Brain microvascular endothelial cell (primary cell): ENCODE data around the gene CERT1.
"Not testable (repeated sequence)": the region's sequence is repeated elsewhere in the genome, so short reads cannot be mapped to it uniquely, and the experiment has no call there.

Source experiments
- DNase-seq: peaks from one replicate; pipeline ENCODE4 v3.0.0-alpha.2; 2020
- H3K27ac ChIP-seq: fragments of 250-450 bp; sonication (Bioruptor Pico); 2 replicates; pipeline ENCODE4 v1.5.1; 2020; ENCODE audit warnings: mild to moderate bottlenecking, moderate library complexity
- H3K27me3 ChIP-seq: fragments of 250-450 bp; sonication (Bioruptor Pico); replicated peaks from 2 replicates; pipeline ENCODE4 v1.5.1; 2020; ENCODE audit warnings: mild to moderate bottlenecking
- H3K36me3 ChIP-seq: fragments of 250-450 bp; sonication (Bioruptor Pico); replicated peaks from 2 replicates; pipeline ENCODE4 v1.5.1; 2020; ENCODE audit warnings: mild to moderate bottlenecking
- H3K4me3 ChIP-seq: 2 replicates; pipeline ENCODE4 v1.5.1; 2011; ENCODE audit warnings: low read depth, mild to moderate bottlenecking, control low read depth, low read length, moderate library complexity
- CTCF ChIP-seq: IDR thresholded peaks from 2 replicates; pipeline ENCODE4 v1.5.1; 2011; ENCODE audit warnings: low read depth, mild to moderate bottlenecking, moderate library complexity, low read length, control low read depth, inconsistent platforms; ENCODE audit errors: missing control alignments
- in situ Hi-C: cut with HindIII; loops from 2 replicates; pipeline ENCODE4 v1.10.0; 2017; ENCODE audit warnings: low sequenced_read_pairs, low pct_ligation_motif_present

The CERT1 gene

GRCh38 chr5:75536694-75537360, 25.4 kb upstream of the CERT1 start:
- Histone ChIP-seq H3K27me3 (no peaks in the 10 kb centered on the region), H3K27ac (no peak overlapping the region), H3K4me3 (no peak overlapping the region), H3K36me3 (no peaks in the 10 kb centered on the region)
- in situ Hi-C loops, result no loop called here
- DNase-seq, result peak; percentile 7
- no peak for TF ChIP-seq CTCF

- H3K27ac ChIP-seq, result no peak overlapping the region
- no peak for DNase-seq
- H3K27me3 ChIP-seq, result no peaks in the 10 kb centered on the region
- H3K4me3 ChIP-seq, result no peak overlapping the region
- H3K36me3 ChIP-seq, result no peaks in the 10 kb centered on the region
- no peak for TF ChIP-seq CTCF
- in situ Hi-C loops, result no loop called here
Measured at GRCh38 chr5:75536147-75536546, 24.7 kb upstream of the CERT1 start.

GRCh38 chr5:75534734-75535133, 23.3 kb upstream of the CERT1 start:
- H3K27me3 ChIP-seq, result no peaks in the 10 kb centered on the region
- in situ Hi-C loops, result no loop called here
- DNase-seq, result no peak
- no peak for TF ChIP-seq CTCF
- no peaks in the 10 kb centered on the region for H3K36me3 ChIP-seq
- H3K4me3 ChIP-seq, result no peak overlapping the region
- H3K27ac ChIP-seq, result no peak overlapping the region

GRCh38 chr5:75533716-75534115, 22.3 kb upstream of the CERT1 start:
- DNase-seq, result peak; percentile 31
- H3K36me3 ChIP-seq, H3K4me3 ChIP-seq, H3K27ac ChIP-seq, in situ Hi-C loops, H3K27me3 ChIP-seq: not testable (repeated sequence)

GRCh38 chr5:75532190-75532589, 20.8 kb upstream of the CERT1 start:
- Histone ChIP-seq H3K27me3 (no peaks in the 10 kb centered on the region), H3K27ac (no peak overlapping the region), H3K4me3 (no peak overlapping the region), H3K36me3 (no peaks in the 10 kb centered on the region)
- DNase-seq, result no peak
- no peak for TF ChIP-seq CTCF
- in situ Hi-C loops, result no loop called here

- DNase-seq, result no peak
- Histone ChIP-seq H3K4me3 (no peak overlapping the region), H3K27ac (no peak overlapping the region), H3K27me3 (no peaks in the 10 kb centered on the region), H3K36me3 (no peaks in the 10 kb centered on the region)
- no peak for TF ChIP-seq CTCF
- in situ Hi-C loops, result no loop called here
Measured at GRCh38 chr5:75529185-75529584, 17.8 kb upstream of the CERT1 start.
